ENCODE measurements around the gene MYOM1.
"Not testable (repeated sequence)": the region's sequence is repeated elsewhere in the genome, so short reads cannot be mapped to it uniquely, and the experiment has no call there.

Gene MYOM1

GRCh38 chr18:3217948-3218647, 1.7 kb downstream of the MYOM1 start:
- DNase-seq, result no peak

GRCh38 chr18:3216987-3217386, 2.8 kb downstream of the MYOM1 start:
- no peak for DNase-seq

- DNase-seq, result no peak
These were observed 4.7 kb downstream of the MYOM1 start for GRCh38 chr18:3214855-3215637.

GRCh38 chr18:3213300-3214059, 6.3 kb downstream of the MYOM1 start:
- DNase-seq, result no peak

- no peak for DNase-seq
These were observed 7.1 kb downstream of the MYOM1 start for GRCh38 chr18:3212657-3213056.

GRCh38 chr18:3211236-3211992, 8.4 kb downstream of the MYOM1 start:
- no peak for DNase-seq

- peak; percentile 9 for DNase-seq
These were observed 9.8 kb downstream of the MYOM1 start for GRCh38 chr18:3209859-3210569.

- DNase-seq, result peak; percentile 20
These were observed 12.2 kb downstream of the MYOM1 start for GRCh38 chr18:3207565-3207964.

GRCh38 chr18:3205239-3205638, 14.5 kb downstream of the MYOM1 start:
- DNase-seq, result no peak

GRCh38 chr18:3199942-3200645, 19.7 kb downstream of the MYOM1 start:
- DNase-seq, result no peak

- DNase-seq, result not testable (repeated sequence)
These were observed 21.4 kb downstream of the MYOM1 start for GRCh38 chr18:3198260-3198860.

GRCh38 chr18:3194947-3195612, 24.7 kb downstream of the MYOM1 start:
- no peak for DNase-seq

GRCh38 chr18:3193331-3193730, 26.4 kb downstream of the MYOM1 start:
- no peak for DNase-seq

GRCh38 chr18:3192752-3193151, 27.0 kb downstream of the MYOM1 start:
- DNase-seq, result no peak

- no peak for DNase-seq
These were observed 27.5 kb downstream of the MYOM1 start for GRCh38 chr18:3192286-3192685.

GRCh38 chr18:3190610-3191009, 29.2 kb downstream of the MYOM1 start:
- DNase-seq, result no peak

- no peak for DNase-seq
These were observed 29.9 kb downstream of the MYOM1 start for GRCh38 chr18:3189884-3190283.

GRCh38 chr18:3186678-3187658, 32.8 kb downstream of the MYOM1 start:
- no peak for DNase-seq

GRCh38 chr18:3184275-3184963, 35.3 kb downstream of the MYOM1 start:
- DNase-seq, result no peak

All from activated CD4-positive, alpha-beta T cell treated with anti-CD3 and anti-CD28 coated beads for 48 hours (primary cell).